BLaER1 treated with 17β-estradiol and CSF1 and Interleukin-3, amounts not matched to agents 10 nM and 100 nM (cell line): ENCODE data around the gene ZFP64.
A peak's percentile ranks its signal among the peaks of the same experiment; 100 is the strongest.

Experiments used
- H3K27ac ChIP-seq, 11 experiments: shearing (Covaris generic); formaldehyde crosslinking; 2 replicates each; pipeline ENCODE4 v1.8.1; 2022
- H3K27me3 ChIP-seq, 11 experiments: shearing (Covaris generic); formaldehyde crosslinking; 2 replicates each; pipeline ENCODE4 v1.8.1; 2022
- H3K36me3 ChIP-seq, 11 experiments: shearing (Covaris generic); formaldehyde crosslinking; 2 replicates each; pipeline ENCODE4 v1.8.1; 2022
- H3K4me1 ChIP-seq, 10 experiments: shearing (Covaris generic); formaldehyde crosslinking; 2 replicates each; pipeline ENCODE4 v1.8.1; 2022
- H3K4me2 ChIP-seq, 11 experiments: shearing (Covaris generic); formaldehyde crosslinking; 2 replicates each; pipeline ENCODE4 v1.8.1; 2022
- H3K4me3 ChIP-seq, 10 experiments: shearing (Covaris generic); formaldehyde crosslinking; 2 replicates each; pipeline ENCODE4 v1.8.1; 2022
- H3K9ac ChIP-seq, 11 experiments: shearing (Covaris generic); formaldehyde crosslinking; 2 replicates each; pipeline ENCODE4 v1.8.1; 2022
- H3K9me3 ChIP-seq, 11 experiments: shearing (Covaris generic); formaldehyde crosslinking; replicated peaks in 1 of 11; 2 replicates each; pipeline ENCODE4 v1.8.1; 2022
- H4K20me1 ChIP-seq, 11 experiments: shearing (Covaris generic); formaldehyde crosslinking; 2 replicates each; pipeline ENCODE4 v1.8.1; 2022
- Cebpa-rat ChIP-seq, 11 experiments: shearing (Covaris generic); IDR thresholded peaks; 2 replicates each; pipeline ENCODE4 v1.8.1; 2022

ZFP64 gene

DNA sequence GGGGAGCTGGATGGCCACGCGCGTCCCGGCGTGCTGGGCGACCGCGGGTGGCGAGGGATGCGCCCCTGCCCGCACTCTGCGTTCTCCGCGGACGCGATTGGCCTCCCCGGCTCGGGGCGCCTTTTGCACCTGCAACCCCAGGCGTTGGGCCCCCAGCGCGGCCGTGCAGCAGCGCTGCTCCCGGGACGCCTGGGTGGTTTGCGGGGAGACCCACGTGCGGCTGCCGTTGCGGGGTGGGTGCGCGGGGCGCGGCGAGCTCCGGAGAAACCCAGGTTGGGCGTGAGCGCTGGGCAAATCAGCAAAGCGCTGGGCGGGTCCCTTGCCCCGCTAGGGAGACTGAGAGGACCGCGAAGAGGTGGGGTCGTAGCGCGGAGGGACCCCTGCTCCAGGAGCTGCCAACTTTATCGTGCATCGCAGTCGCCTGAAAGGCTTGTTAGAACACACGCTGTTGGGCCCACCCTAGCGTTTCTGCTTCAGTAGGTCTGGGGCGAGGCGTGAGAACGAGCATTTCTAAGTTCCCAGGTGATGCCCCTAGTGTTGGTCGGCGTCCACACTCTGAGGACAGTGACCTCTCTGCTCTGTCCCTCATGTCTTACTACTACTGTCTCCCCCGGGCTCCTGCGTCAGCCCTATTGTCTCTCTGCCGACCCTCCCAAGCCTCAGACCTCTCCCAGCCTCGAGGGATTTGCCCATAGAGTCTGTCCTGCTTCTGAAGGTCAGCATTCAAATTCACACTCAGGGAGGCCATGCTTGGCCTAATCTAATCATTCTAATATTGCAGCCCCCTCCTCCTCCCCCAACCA is 538 bp upstream of the ZFP64 start:
- Histone ChIP-seq H3K9me3 (0 out of 22 replicates have a peak, but pooled peaks cover 0 to 4% (median 0%) of the 10 kb centered on the region in 11 experiments), H3K27me3 (no peaks in the 10 kb centered on the region), H4K20me1 (peaks cover 0 to 12% (median 0%) of the 10 kb centered on the region in 11 experiments; a peak in 3 of 22 replicates), H3K27ac (peak overlapping the region; percentile 80 to 94 (median 90); a peak in 21 of 22 replicates), H3K36me3 (peaks cover 0 to 12% (median 3%) of the 10 kb centered on the region in 11 experiments; a peak in 9 of 22 replicates), H3K4me2 (peak overlapping the region; percentile 77 to 95 (median 90)), H3K4me1 (peaks cover 11 to 20% (median 18%) of the 10 kb centered on the region in 10 experiments), H3K4me3 (peak overlapping the region; percentile 81 to 96 (median 90)), H3K9ac (peak overlapping the region; percentile 87 to 96 (median 93))
- TF ChIP-seq Cebpa-rat (IDR thresholded peaks at IDR 0.05), result no peak

DNA sequence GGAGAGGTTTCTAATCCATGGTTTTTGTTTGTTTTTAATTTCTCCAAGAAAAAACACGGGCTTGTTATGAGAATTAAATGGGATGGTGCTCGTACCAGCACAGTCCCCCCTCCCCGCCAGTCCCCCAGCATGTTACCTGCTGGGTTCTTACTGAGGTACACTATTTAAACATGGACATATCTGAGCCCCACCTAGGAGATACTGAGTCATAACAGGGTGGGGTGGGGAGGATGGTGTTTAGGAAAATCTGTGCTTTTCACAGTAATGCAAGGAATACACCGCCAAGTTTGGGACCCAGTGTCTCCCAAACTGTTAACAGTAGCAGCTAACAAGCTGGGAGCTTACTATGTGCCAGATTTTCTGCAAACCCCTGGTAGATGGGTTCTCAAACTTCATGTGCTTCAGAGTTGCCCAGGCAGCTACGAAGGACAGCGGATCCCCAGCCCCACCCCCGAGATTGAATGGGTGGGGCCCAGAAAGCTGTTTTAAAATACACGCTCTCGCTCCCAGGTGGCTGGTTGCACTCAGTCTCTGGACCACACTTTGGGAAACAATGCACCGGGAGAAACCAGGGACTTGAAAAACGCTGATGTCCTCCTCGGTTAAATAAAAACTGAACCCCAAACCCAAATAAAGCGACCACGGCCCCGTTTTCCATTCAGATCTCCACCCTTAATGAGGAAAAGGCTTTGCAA is 995 bp downstream of the ZFP64 start:
- Histone ChIP-seq H3K4me3 (peak overlapping the region; percentile 81 to 96 (median 90)), H3K9ac (peak overlapping the region; percentile 87 to 96 (median 93)), H3K4me1 (peaks cover 11 to 20% (median 18%) of the 10 kb centered on the region in 10 experiments), H4K20me1 (peaks cover 0 to 18% (median 0%) of the 10 kb centered on the region in 11 experiments; a peak in 4 of 22 replicates), H3K9me3 (no peaks in the 10 kb centered on the region), H3K36me3 (peaks cover 13 to 27% (median 19%) of the 10 kb centered on the region in 11 experiments), H3K4me2 (peak overlapping the region; percentile 72 to 95 (median 90)), H3K27me3 (no peaks in the 10 kb centered on the region), H3K27ac (peak overlapping the region; percentile 80 to 94 (median 90))
- TF ChIP-seq Cebpa-rat (IDR thresholded peaks at IDR 0.05), result no peak

DNA sequence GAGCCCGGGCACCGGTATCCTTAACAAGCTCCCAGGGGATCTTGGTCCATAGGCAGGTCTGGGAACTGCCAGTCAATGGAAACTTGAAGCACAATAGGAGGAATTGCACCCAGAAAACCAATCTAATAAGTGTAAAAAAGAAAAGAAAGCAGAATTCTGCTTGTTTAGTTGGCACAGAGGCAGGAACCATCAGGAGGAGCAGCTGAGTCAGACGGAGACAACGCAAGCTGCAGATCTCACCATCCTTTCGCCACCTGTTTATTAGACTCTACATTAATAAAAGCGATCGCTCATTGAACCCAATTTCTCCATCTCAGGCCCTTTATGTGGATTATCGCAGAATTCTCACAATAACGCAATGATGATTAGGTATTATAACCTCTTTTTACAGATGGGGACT is 9.8 kb downstream of the ZFP64 start:
- no peak overlapping the region for H3K9ac ChIP-seq
- H3K9me3 ChIP-seq, result peaks cover 0 to 17% (median 0%) of the 10 kb centered on the region in 11 experiments; a peak in 3 of 22 replicates
- no peaks in the 10 kb centered on the region for H3K27me3 ChIP-seq
- H3K4me3 ChIP-seq, result no peak overlapping the region
- no peak overlapping the region for H3K27ac ChIP-seq
- peaks cover 8 to 20% (median 11%) of the 10 kb centered on the region in 10 experiments; a peak in 17 of 20 replicates for H3K4me1 ChIP-seq
- TF ChIP-seq Cebpa-rat (IDR thresholded peaks at IDR 0.05), result no peak
- peaks cover 0 to 2% (median 0%) of the 10 kb centered on the region in 11 experiments; a peak in 1 of 22 replicates for H4K20me1 ChIP-seq
- peaks cover 58 to 98% (median 85%) of the 10 kb centered on the region in 11 experiments for H3K36me3 ChIP-seq
- H3K4me2 ChIP-seq, result no peak overlapping the region

DNA sequence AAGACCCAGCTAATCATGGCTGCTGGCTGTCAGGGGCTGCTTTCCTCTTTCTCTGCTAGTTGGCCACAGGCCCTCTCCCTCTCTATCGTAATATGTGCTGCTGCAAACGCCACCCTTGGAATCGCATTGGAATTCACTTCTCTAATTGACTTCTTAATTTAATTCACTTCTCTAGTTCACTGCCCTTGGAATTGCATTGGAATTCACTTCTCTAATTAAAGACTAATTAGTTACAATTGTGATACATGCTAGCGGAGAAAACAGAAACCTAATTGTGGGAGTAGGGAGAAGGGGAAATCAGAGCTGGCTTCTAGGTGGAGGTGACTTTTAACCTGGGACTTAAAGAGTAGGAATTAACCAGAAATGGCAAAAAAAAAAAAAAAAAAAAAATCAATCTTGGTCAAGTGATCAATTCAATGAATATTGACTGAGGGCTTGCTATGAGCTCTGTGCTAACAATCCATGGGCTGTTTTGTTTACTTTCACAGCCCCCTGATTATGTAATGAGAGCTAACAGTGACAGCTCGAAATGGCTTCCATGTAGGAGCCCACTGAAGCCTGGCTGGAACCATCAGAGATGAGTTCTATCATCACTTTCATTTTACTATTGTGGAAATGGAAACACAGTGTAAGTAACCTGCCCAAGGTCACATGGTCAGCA is 11.3 kb downstream of the ZFP64 start:
- peak overlapping the region; percentile 5 to 55 (median 28); a peak in 13 of 22 replicates for H3K4me2 ChIP-seq
- H3K27me3 ChIP-seq, result no peaks in the 10 kb centered on the region
- H3K9me3 ChIP-seq, result peaks cover 0 to 17% (median 0%) of the 10 kb centered on the region in 11 experiments; a peak in 3 of 22 replicates
- no peaks in the 10 kb centered on the region for H4K20me1 ChIP-seq
- TF ChIP-seq Cebpa-rat (IDR thresholded peaks at IDR 0.05), result no peak
- H3K36me3 ChIP-seq, result peaks cover 44 to 88% (median 73%) of the 10 kb centered on the region in 11 experiments
- no peak overlapping the region for H3K4me3 ChIP-seq
- H3K4me1 ChIP-seq, result peaks cover 8 to 20% (median 11%) of the 10 kb centered on the region in 10 experiments; a peak in 17 of 20 replicates
- peak overlapping the region in 2 of 11 experiments; percentile 13 to 33; a peak in 2 of 22 replicates for H3K27ac ChIP-seq
- no peak overlapping the region for H3K9ac ChIP-seq

DNA sequence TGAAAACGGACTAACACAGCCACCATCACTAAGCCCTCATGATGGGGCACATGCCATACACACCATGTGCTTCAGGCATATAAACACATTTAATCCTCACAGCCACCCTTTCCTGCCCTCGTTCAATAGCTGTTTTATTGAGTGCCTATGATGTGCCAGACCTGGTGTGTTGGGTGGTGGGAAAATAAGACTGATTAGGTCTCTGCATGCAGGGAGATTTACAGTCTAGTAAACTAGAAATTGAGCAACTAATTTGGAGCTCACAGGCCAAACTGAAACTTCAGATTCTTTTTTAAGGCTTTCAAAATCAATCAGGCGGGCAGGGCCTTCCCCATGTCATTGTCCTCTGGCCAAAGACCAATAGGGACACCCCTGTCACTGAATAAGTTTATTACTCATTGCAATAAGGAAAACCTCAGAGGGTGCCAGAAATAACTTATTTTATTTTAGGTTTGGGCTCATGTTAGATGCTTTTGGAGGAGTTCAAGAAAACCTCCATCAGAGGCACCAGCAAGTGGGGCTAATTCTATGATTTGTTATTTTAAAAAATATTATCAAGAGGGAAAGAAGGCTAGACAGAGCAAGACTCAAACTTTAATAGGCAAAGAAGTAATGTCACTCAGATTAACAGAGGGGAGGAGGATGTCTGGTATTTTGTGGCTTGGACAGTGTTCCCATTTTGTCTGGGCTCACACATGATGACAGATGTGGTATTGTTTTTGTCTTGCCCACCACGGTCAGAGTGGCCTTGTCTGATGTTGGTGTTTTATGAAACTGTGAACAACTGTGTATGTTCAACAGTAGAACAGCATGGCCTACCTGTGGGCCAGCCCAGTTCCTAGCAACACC is 12.0 kb downstream of the ZFP64 start:
- Histone ChIP-seq H3K4me2 (peak overlapping the region; percentile 5 to 55 (median 28); a peak in 14 of 22 replicates), H3K4me3 (no peak overlapping the region), H3K27me3 (no peaks in the 10 kb centered on the region), H3K36me3 (peaks cover 38 to 86% (median 71%) of the 10 kb centered on the region in 11 experiments), H3K9me3 (peaks cover 0 to 17% (median 0%) of the 10 kb centered on the region in 11 experiments; a peak in 3 of 22 replicates), H3K4me1 (peaks cover 8 to 20% (median 11%) of the 10 kb centered on the region in 10 experiments; a peak in 17 of 20 replicates), H4K20me1 (no peaks in the 10 kb centered on the region), H3K27ac (peak overlapping the region in 3 of 11 experiments; percentile 0 to 33 (median 13); a peak in 3 of 22 replicates), H3K9ac (no peak overlapping the region)
- TF ChIP-seq Cebpa-rat (IDR thresholded peaks at IDR 0.05), result no peak

DNA sequence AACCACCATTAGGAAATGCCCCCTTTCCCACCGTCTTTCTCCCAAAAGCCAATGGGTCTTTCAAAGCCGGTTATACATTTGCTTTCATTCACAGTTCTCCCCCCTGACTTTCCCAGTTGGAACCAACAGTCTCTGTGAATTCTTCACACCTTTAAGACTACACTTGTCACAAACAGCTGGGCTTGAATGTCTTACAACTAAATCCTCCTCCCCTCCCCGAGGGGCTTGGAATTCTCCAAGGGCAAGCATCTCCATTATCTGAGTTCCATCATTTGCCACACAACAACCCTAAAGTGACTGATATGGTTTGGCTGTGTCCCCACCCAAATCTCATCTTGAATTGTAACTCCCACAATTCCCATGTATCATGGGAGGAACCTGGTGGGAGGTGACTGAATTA is 12.9 kb downstream of the ZFP64 start:
- no peak for TF ChIP-seq Cebpa-rat (IDR thresholded peaks at IDR 0.05)
- Histone ChIP-seq H3K4me1 (peaks cover 8 to 20% (median 11%) of the 10 kb centered on the region in 10 experiments; a peak in 17 of 20 replicates), H4K20me1 (no peaks in the 10 kb centered on the region), H3K9ac (no peak overlapping the region), H3K27ac (no peak overlapping the region), H3K9me3 (peaks cover 0 to 17% (median 0%) of the 10 kb centered on the region in 11 experiments; a peak in 3 of 22 replicates), H3K36me3 (peaks cover 38 to 86% (median 69%) of the 10 kb centered on the region in 11 experiments), H3K4me3 (no peak overlapping the region), H3K27me3 (no peaks in the 10 kb centered on the region), H3K4me2 (no peak overlapping the region; a peak in 1 of 22 replicates)

DNA sequence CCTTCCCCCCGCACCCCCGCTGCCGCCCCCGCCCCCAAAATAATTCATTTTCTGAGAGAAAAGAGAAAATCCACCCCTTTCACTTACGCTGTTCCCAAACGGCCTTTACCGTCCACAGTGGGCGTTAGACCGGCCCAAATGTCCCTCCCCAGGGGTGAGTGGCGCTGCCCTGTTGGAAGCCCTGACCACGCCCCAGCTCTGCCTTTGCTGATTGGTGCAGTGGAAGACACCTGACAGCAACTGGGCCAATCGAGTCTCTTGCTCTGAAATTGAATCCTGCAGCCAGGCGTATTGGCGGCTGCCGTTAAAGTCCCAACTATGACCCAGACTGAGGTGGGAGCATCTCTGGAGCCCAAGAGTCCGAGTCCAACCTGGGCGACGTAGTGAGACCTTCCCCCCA is 15.7 kb downstream of the ZFP64 start:
- H3K4me1 ChIP-seq, result peaks cover 8 to 27% (median 14%) of the 10 kb centered on the region in 10 experiments; a peak in 17 of 20 replicates
- no peak for TF ChIP-seq Cebpa-rat (IDR thresholded peaks at IDR 0.05)

More for the DNA sequence above, 15.7 kb downstream of the ZFP64 start:
- 0 out of 22 replicates have a peak, but pooled peaks cover 0 to 5% (median 0%) of the 10 kb centered on the region in 11 experiments for H4K20me1 ChIP-seq
- H3K9ac ChIP-seq, result no peak overlapping the region
- no peak overlapping the region for H3K4me3 ChIP-seq
- peaks cover 0 to 17% (median 0%) of the 10 kb centered on the region in 11 experiments; a peak in 3 of 22 replicates for H3K9me3 ChIP-seq
- no peak overlapping the region for H3K4me2 ChIP-seq
- peaks cover 33 to 83% (median 65%) of the 10 kb centered on the region in 11 experiments for H3K36me3 ChIP-seq
- no peaks in the 10 kb centered on the region for H3K27me3 ChIP-seq
- no peak overlapping the region for H3K27ac ChIP-seq
